Measurements from ENCODE around the gene COL4A2.

- TF ChIP-seq POLR2A (IDR thresholded peaks at IDR 0.05): no peak
- TF ChIP-seq CTCF (IDR thresholded peaks at IDR 0.05): no peak
Measured at GRCh38 chr13:110319397-110319773, 12.3 kb downstream of the COL4A2 start.
